NCI-H82 (cell line): ENCODE measurements around the gene ARHGEF10L.

Source experiments
- DNase-seq: peaks from one replicate; lab custom pipeline; 2025; lab: John Stamatoyannopoulos, UW

Gene ARHGEF10L

DNA sequence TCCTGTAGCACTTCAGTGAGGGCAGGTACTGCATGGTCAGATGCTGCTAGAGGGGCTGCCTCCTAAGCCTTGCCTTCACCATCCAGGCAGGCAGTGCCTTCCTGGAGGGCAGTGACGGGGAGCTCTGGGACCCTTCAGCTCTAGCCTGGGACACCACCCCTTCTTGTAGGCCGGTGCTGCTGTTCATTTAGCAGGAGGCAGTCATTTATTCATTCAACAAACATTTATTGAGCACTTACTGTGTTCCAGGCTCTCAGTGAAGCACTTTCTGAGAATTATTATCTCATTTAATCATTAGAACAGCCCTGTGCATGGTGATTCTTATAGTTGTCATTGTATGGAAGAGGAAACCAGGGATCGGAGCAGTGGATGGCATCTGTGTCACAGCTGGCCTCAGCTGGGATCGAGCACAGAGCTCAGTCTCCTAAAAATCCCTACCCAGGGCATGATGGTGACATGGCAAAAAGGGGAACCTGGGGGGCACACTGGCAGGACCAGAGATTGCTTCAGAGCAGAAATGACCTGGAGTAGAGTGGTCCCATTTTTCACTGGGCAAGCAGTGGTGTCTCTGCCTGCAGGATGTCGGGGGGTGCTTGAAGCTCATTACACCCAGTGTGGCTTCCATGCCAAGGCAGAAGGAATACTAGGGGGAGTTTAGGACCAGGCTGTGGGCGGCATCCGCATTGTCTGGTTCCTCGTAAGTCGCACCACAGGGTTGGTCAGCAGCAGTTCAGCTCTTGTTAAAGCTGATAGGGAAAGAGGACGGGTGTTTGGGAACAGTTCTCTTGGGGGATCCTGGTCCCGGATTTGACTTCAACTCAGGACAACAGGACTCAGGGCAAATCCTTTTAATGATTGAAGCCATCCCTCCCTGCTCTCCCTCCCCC, 28.8 kb downstream of the ARHGEF10L start:
- no peak for DNase-seq

GRCh38 chr1:17569200-17570139, 30.0 kb downstream of the ARHGEF10L start:
- DNase-seq: no peak

DNA sequence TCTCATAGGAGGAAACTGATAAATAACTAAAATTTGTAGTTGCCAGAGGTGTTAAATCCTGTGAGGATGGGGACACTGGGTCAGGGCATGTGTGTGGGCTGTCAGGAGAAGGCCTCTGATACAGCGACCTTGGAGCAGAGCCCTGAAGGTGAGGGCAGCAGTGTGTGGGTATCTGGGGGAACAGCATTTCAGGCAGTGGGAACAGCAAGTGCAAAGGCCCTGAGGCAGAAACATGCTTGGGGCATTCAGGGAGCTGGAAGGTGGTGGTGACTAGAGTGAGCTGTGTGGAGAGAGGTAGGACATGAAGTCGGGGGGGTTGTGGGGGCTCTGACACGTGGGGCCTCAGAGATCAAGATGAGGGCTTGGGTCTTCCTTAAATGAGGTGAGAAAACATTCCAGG, 30.7 kb downstream of the ARHGEF10L start:
- no peak for DNase-seq

DNA sequence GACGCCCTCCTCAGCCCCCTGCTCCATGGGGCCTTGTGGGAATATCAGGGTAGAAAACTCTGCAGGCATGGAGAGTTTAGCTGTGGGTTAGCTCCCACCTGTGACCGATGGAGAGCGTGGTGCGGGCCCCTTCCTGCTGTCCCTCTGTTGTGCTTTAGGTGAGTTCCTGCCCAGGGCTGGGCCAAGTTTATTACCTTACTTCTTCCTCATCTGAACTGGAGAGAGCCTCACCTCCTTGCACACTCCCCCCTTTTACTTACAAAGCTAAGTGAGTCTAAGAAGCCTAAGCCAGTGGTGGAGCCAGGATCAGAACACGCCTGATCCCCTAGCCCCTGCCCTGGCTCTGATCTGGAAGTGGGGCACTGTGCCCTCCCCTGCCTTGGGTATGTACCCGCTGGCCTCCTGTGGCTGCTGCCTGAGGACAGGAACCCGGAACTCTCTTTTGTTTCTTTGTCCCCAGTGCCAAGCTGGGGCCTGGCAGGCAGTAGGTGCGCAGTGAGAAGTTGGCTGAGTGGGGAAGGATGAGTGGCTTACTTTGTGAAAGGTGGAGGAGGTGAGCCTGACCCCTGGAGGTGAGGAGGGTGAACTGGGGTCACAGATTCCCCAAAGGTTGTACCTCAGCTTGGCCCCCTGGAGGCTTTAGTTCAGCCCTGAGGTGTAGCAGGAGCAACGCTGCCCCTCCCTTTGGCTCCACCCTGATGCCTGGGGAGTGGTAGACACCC, 32.9 kb downstream of the ARHGEF10L start:
- DNase-seq: peak; percentile 27

DNA sequence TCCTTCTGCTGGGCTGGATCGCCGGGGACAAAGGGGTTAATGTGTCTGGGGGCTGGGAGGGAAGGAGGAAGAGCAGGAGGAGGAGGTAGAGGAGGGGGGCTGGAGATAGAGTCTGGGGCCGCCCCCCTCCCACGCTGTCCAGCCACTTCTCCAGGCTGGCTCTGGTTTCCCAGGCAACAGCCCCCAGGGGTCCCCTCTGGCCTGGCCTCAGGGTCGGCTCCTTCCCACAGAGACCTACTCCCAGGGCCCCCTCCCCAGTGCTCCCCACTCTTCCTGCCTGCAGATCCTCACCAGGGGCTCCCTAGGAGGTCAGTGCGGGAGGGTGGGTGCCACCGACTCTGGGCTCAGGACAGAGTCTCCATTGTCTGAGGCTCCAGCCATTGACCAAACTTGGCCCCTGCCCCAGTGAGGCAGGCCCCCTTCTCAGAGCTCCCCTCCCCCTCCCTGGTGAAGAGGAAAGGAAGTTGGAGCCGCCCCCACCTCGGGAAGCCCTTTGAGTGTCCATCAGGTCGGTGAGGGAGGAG, 34.1 kb downstream of the ARHGEF10L start:
- no peak for DNase-seq

DNA sequence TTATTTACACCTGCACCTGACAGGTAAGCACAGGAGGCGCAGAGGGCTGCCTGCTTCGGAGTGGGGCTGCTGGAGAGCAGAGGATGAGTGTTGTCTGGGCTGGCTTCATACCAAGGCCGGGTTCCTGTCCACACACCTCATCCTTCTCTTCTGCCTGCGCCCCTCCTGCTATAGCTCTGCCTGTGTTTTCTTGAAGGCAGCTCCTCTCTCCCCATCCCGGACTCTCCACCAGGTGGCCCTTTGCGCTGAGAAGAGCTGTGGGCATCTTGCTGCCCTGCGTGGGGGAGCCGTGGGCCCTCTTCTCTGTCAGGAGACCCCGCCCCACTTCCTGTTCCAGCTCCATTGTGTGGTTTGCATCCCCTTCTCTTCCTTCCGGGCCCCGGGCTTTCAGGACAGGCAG, 35.0 kb downstream of the ARHGEF10L start:
- DNase-seq: peak; percentile 34

- DNase-seq: no peak
Measured at GRCh38 chr1:17575797-17576518, 36.5 kb downstream of the ARHGEF10L start.

DNA sequence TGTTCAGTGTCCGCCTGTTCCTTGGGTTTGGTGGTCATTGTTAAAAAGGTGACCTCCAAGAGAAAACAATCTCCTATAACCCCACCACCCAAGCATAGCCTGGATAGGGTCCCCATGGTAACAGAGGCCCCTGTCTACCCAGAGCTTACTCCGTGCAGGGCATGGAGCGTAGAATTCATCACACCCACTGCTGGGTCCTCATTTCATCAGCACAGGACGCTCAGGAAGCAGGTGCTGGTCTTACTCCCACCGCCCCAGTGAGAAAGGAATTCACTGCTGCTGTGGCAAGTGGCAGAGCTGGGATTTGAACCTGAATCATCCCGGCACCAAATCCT, 37.0 kb downstream of the ARHGEF10L start:
- DNase-seq: no peak

GRCh38 chr1:17577907-17578297, 38.4 kb downstream of the ARHGEF10L start:
- DNase-seq: no peak

DNA sequence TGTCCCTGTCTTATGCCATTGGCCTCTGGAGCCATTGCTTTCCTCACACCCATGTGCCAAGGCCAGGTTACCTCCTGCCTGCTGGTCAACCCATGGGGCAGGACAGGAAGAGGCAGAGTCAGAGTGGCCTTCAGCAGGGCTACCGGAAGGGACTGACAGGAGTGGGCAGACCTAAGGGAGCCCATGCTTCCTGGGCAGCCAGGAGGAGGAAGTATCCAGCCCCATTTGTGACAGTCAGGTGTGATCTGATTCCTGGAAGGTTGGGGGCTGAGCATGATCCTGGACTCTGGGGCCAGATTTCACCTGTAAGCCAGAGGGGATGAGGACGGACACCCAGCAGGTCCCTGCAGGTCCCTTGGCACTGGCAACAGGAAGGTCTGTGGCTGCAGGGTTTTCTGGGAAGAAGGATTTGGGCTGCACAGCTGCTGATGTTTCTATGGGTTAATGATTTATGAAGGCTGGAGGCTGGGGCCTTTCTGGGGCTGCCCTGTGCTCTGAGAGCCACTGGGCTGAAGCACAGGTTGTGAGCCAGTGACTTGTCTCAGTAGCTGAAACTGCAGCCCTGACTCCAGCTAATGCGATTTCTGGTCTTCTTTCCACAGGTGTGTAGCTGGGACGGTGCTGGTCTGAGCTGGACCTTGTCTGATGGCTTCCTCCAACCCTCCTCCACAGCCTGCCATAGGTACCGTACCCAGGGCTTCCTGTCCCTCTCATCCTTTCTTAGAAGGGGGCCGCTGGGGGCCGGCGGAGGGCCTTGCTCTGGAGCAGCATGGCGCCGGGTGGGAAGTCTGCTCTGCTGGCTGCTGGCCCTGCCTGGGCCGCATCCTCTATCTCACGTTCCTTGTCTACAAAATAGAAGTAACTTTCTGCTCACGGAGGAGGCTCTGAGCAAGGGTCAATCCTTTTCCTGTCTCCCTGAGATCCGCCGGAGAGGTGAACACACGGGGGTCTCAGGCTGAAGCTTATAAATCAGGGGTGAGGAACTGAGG, 40.7 kb downstream of the ARHGEF10L start:
- peak; percentile 14 for DNase-seq

DNA sequence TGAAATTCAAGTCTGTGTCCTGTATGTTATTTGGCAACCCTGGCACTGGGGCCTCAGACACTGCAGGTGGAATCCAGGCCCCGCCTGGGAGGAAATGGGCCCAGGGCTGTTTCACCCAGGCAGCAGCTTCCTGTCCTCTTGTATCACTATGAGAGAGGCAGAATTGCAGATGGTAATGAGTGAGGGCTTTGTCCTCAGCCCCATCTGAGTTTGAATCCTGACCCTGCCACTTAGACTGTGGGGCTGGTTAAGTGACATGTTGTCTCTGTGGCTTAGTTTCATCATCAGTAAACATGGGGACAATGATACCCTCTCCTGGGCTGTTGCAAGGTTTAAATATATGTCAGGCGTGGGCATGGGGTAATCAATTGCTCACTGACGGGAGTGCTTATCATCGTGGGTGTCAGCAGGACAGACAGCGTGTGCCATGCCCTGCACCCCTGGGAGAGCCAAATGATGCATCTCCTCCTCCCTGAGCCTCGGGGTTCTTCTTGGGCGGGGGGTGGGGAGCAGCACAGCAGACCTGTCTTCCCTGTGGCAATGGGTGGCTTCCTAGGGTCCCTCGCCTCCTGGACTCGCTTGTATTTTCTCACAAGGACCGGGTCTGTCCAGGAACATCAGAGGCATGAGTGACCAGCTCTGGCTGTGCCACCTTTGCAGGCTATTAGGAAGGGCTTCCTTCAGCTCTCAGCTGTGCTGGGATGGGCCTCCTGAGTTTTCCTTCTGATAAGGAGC, 42.1 kb downstream of the ARHGEF10L start:
- DNase-seq: no peak

- DNase-seq: no peak
Measured at GRCh38 chr1:17582124-17582774, 42.8 kb downstream of the ARHGEF10L start.

- DNase-seq: no peak
Measured at GRCh38 chr1:17584539-17584938, 45.0 kb downstream of the ARHGEF10L start.

DNA sequence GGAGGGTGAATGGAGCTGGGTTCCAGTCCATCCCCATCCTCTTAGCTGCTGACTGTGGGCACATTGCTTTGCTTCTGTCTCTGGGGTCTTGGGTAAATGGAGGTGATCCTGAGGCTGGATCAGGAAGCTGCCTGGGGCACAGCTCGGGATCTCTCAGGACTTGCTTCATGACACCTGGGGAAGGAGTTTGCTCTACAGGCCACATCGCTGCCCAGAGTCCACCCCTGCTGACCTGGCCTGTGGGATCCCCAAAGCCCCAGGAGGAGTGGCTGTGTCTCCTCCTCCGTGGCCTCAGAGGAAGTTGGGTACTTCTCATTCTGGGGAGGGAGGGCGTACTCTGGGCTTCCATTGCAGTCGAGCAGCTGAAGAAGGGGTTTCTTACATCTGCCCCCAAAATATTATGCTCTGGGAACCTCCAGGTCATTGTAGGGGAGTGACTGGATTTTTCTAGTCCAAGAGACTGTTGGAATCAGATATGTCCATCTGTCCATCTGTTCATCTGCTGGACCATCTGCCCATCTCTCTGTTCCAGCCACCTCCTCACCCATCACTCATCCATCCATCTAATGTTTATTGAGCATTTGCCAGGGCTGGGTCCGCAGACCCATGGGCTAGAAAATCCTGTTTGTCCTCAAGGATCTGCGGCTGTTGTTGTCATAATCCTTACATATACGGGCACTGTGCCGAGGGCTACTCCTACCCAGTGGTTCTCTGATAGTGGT, 45.9 kb downstream of the ARHGEF10L start:
- peak; percentile 87 for DNase-seq

GRCh38 chr1:17586172-17586964, 46.9 kb downstream of the ARHGEF10L start:
- DNase-seq: peak; percentile 50

DNA sequence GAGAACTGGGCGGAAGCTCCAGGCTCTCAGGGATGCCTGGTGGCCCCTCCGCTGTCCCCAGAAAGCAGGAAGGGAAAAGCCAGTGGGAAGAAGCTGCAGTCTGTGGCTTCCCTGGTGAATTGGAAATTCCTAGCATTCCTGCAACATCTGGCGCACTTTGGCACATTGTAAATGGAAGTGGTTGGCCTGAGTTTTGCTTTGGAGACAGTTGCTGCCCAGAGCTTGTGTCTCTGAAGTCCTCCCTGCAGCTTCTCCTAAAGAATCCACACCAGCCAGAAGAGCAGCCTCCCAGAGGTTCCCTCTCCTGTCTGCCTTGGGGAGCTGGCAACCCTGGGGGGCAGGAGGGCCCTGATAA, 48.2 kb downstream of the ARHGEF10L start:
- no peak for DNase-seq

- DNase-seq: peak; percentile 41
Measured at GRCh38 chr1:17588048-17588871, 48.8 kb downstream of the ARHGEF10L start.
